Renal cortex interstitium (tissue), 11 donors: ENCODE measurements around the gene FBXO24. TPM values are rescaled to one million over a fixed set of nuclear protein-coding genes. Genes with fewer than 3 reads are reported as not detected.
A peak's percentile ranks its signal among the peaks of the same experiment; 100 is the strongest.

Experiments used
- DNase-seq, 11 donors: peaks; one replicate each; pipeline ENCODE4 v3.0.0-alpha.2; 2013; ENCODE audit warnings: low read depth in 9 of 11, low spot score in 4 of 11; ENCODE audit errors: extremely low read depth in 1 of 11
- polyA plus RNA-seq, 3 donors: library from polyadenylated mRNA; unstranded; fragments of 120-200 nt; gene quantifications; one replicate each; pipeline ENCODE4 v1.2.1, GENCODE V29; 2013; ENCODE audit not compliant: insufficient read length in 3 of 3

Gene FBXO24
- polyA plus RNA-seq, 3 donors = 1.7 to 2.5 (median 1.7) TPM

DNA sequence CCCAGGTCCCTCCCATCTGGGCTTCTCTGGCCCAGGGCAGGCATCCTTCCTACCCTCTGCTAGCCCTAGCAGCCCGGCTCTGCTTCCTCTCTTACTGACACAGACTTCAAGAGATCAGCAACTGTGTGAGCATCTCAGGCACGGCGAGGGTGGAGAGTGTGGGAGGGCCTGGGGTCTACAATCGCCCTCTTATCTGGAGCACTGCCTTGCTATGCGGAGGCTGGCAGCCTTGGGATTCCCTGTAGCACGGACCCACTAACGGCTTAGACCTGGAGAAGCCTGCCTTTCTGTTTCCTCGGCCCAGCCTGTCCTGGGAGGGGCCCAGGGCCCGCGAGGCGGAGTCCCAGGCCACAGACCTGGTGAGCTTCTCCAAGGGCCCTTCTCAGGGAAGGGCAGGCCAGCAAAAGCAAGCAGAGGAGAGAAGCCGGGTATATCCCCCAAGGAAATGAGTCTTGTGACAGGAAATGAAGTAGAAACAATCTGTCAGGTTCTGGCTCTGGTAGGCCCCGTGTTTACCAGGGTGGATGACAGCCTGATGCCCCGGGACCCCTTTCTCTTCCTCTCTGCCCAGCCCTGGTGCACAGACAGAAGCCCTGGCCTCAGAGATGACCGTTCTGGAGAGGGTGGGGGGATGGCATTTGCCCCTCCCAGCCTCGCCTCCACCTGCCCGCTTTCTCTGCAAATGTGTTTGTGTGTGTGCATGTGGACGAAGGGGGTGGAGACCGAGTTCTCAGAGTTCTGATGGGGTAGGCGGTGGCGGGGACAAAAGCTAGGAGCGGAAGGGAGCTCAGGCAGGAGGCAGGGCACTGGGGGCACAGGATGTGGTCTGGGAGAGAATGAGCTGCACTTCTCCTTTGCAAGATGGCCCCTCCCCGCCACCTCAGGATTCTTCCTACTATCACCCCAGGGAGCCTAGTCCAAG lies 2.7 kb upstream of the FBXO24 start:
- DNase-seq = no peak

DNA sequence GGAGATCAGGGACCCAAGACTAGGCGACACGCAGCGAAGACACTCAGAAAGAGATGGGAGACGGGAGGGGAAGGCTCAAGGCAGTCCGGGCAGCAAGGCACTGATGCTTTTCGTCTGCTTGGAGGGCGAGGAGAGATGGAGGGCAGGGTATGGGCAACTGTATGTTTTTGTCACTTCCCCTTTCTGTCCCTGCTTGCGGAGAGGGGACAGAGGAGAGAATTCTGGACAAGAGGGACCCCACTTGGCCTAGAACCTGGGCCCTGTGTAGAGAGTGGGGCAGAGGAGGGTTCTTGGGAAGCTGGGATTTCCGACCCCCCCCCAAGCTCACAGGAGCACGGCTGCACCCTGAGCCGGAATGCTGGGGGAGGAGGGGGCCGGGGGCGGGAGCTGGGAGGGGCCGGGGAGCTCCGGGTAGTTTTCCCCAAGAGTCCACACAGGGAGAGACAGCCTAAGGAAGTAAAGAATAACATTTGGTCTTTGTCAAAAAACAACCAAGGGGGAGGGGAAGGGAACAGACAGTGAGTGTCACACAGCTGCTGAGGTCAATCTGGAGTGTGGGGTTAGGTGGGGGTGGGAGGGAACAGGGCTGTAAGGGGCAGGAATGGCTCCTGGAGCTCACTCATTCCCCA lies 2.0 kb upstream of the FBXO24 start:
- DNase-seq = no peak

DNA sequence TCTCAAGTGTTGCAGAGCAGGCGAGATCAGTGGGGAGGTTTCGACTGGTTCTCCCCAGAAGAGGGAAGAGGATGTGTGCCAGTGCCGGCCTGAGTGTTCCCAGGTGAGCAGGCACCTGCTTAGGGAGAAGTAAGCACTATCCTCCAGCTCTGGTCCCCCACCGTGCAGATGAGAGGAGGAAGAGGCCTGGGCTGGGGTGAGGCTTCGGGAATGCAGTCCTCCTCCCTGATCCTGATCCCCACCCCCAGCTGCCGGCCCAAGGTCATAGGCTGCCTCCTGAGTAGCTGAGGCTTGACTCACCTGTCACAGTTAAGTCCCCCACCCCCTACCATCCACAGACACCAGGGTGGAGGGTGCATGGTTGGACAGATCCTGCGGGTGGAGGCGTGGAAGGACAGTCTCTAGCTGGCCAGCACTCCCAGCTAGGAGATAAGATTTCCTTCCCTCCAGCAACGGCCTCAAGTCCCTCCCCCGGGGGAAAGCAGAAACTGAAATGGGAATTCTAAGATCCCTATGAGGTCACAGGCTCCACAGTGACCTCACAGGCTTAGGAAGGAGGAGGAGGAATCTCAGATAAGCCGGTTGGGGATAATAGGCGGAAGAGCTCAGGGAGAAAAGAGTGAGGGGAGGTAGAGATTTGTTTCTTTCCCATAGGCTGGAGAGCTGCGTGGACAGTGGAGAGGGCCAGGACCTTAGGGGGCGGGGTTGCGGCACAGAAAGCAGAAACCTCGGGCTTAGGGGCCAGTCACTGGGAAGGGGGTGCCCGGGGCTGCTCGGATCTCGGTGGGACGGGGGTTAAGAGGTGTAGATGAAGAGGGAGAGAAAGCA lies 1.2 kb upstream of the FBXO24 start:
- no peak for DNase-seq

DNA sequence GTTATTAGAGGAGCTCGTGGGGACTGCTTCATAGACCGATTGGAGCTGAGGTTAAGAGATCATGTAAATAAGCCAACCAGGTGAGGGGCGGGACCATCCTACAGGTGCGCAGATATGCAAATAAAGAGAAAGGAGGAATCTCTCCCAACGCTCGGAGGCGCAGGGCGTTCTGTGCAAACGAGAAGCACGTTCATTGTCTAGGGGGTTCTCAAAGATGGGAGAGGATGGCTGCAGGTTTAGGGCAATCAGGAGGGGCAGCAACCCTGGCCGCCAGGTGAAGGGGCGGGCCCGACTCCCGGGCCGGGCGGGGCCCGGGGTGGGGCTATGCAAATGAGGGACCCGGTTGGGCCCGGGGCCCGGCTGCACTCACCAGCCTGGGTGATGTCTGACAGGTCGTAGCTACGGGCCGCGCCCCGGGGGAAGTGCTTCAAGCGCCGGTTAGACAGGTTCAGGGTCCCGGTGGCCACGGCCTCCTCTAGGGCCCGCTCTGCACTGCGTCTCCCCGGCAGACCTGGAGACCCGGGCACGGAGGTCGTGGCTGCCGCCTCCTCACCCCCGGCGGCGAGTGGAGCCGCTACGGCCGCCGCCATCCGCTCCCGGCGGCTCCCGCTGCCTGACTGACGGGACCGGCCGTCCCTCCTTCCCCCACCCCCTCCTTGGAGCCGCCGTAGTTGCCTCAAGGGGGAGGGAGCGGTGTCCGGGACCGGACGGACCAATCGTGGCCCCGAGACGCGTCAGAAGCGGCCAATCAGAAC lies 440 bp upstream of the FBXO24 start, which contains the start of gene LRCH4:
Gene LRCH4 (minus strand): TSS at position 619 of the 755 bp plus-strand sequence. CDS start 29 bp downstream, at position 590.
- DNase-seq = no peak

DNA sequence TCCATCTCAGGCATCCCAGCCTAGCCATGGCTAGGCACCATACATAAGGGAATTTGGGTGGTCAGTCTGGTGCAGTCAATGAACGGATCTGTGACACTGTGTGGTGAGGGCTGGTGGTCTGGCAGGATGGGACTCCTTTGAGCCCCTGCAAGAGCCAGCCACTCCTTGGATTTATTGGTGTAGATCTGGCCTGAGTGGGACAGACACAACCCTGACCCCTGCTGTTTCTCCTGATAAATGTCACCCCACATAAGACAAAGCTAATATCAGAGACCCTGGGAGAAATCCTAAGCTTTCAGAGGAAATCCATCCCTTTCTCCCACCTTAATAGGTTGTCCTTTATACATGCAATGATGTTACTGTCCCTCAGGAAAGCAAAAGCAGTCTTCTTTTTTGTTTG lies 2.3 kb downstream of the FBXO24 start:
- DNase-seq = no peak

DNA sequence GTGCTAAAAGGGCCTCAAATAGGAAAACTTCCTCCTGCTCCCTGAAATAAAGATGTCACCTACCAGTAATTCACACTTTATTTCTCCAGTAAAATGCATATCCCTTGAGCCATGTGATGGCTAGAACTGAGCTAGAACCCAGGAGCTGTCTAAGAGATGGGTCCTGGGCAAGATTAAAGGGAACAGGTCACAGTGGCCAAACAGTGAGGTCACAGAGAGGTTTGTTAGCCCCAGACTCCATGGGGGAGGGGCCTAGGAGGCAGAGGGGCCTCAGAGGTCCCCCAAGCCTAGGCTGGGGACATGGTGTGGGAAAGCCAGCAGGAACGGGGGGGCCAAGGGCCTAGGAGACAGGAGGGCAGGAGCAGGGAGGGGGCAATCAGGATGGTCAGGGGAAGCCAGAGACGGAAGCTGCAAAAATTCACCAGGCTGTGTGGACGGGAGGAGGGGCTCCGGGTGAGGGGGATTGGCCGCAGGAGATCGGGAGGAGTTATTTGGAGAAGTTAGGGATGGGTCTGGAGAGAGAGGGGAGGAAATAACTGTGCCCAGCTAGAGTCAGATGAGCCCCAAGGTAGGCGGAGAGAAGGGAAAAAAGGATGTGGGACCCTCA lies 3.3 kb downstream of the FBXO24 start:
- DNase-seq = no peak

DNA sequence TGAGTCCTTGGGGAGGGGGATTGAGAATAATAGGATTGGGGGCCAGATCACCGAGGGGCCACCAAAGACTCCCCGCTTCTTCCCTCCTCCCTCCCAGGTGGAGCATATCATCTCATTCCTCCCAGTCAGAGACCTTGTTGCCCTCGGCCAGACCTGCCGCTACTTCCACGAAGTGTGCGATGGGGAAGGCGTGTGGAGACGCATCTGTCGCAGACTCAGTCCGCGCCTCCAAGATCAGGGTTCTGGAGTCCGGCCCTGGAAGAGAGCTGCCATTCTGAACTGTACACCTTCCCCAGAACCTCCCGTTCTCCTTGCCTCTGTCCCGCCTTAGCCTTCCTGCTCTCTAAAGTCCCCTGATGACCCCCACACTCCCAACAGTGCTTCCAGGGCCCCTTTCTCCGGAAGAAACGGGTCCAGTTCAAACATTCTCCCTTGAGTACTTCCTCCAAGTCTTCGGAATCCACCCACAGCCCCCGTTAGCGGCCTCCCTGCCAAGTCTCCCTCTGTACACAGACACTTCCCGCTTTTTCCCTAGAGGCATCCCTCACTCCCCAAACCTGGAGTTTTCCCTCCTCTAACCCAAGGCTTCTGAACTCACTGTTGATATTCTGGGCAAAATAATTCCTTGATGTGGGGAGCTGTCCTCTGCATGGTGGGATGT lies 4.1 kb downstream of the FBXO24 start:
- no peak for DNase-seq

DNA sequence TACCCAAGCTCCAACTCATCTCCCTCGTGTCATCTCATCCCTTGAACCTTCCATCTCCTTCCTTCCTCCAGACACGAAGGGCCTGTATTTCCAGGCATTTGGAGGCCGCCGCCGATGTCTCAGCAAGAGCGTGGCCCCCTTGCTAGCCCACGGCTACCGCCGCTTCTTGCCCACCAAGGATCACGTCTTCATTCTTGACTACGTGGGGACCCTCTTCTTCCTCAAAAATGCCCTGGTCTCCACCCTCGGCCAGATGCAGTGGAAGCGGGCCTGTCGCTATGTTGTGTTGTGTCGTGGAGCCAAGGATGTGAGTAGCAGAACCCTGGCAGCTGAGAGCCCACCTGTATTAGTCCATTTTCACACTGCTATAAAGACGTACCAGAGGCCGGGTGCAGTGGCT lies 5.5 kb downstream of the FBXO24 start:
- no peak for DNase-seq

DNA sequence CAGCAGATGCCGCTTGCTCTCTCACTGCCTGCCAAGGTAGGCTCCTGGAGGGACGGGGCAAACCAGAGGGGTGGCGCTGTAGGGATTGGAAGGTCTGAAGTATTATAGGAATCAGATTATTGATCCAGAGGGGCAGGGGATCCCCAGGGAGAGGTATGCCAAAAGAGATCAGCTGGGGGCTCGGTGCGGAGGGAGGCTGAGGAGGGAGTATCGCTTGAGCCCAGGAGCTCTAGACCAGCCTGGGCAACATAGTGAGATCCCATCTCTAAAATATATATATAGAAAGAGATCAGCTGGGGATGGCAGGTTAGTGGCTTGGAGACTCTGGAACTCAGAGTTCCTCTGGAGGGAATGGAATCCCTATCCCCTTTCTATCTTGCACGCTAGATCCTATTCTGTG lies 9.1 kb downstream of the FBXO24 start:
- no peak for DNase-seq

DNA sequence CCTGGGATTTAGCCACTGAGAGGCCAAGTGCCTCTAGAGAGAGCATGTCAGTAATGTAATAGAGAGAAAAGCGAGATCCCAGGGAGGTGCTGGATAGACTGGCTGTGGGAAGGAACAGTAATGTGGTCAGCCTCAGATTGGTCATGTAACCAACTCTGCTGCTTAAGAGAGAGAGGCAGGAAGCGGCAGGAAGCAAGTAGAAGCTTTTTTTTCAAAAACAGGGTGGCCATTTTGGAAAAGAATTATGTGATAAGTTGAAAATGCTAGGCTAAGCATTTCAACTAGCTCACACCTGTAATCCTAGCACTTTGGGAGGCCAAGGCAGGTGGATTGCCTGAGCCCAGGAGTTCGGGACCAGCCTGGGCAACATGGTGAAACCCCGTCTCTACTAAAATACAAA lies 12.3 kb downstream of the FBXO24 start:
- DNase-seq = no peak

DNA sequence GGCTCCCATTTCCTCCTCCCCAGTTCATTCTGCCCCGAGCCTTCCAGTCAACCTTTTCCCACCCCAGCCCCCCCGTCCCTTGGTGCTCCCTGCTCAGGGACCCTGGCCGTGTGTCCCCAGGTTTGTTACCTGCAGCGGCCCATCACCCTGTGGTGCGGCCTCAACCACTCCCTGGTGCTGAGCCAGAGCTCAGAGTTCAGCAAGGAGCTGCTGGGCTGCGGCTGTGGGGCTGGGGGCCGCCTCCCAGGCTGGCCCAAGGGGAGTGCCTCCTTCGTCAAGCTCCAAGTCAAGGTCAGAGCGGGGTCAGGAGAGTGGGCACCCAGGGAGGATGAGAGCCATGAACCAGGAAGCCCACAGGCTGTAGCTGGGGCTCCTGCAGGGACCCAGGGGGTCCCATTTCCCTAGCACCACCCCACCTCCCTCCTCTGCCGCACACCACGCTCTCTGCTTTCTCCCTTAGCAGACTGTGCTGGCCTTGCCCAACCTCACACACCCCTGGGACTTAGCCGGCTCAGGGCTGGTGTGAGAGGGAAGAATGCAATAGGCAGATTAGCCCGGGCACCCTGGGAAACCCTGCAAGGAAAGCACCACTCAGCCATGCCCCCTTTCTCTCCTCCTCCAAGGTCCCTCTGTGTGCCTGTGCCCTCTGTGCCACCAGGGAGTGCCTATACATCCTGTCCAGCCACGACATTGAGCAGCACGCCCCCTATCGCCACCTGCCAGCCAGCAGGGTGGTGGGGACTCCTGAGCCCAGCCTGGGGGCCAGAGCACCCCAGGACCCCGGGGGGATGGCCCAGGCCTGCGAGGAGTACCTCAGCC lies 14.0 kb downstream of the FBXO24 start:
- DNase-seq = no peak

DNA sequence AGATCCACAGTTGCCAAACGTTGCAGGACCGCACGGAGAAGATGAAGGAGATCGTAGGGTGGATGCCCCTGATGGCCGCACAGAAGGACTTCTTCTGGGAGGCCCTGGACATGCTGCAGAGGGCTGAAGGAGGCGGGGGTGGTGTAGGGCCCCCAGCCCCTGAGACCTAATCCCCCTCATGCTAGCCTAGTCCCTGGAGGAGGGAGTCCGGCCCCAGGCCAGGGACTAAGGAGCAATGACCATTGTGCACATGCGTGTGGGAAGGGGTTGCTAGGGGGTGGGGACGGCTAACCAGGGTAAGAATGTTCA lies 14.6 kb downstream of the FBXO24 start:
- DNase-seq = no peak

DNA sequence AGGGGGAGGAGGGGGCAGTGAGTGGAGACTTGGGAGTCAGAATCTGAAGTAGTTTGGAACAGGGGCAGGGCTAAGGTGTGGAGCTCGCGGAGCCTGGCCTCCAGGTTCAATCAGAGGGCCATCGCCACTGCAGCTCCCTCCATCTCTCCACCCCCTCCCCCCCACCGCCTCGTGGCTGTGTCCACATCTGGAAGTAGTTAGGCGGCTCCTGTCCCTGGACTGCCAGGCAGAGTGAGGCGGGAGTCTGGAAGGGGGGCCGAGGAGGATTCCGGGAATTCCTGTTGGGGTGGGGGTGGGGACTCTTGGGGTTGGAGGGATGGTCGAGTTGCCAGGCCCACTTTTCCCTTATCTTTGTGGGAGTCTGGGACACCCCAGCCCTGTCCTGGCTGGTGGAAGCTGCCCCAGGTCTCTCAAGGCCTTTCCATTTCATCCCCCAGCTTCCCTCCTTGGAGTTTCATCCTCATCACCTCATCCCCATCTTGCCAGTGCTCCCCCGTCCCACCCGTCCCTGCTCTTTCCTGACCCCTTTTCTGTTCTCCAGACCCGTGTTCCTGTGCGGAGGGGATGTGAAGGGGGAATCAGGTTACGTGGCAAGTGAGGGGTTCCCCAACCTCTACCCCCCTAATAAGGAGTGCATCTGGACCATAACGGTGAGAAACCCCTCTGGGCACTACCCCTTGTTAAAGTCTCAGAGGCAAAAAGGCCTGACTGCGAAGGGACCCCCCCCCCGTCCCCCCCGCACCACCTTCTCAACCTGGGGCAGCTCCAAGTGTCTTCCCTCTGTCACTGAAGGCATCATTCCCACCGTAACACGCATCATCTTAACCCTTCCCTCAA lies 17.0 kb downstream of the FBXO24 start:
- peak in 2 of 11 donors; percentile 71 to 77 for DNase-seq

DNA sequence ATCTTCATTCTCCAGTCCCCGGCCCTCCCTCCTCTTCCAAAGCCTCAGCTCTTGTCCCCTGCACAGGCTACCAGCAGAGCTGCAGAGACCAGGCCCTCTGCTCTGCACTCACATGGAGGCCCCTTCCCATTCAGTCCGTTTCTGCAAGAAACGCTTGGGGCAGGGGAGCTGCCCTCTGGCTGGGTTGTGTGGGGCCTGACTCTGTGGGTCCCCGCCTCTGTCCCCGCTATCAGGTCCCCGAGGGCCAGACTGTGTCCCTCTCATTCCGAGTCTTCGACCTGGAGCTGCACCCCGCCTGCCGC lies 17.5 kb downstream of the FBXO24 start:
- no peak for DNase-seq

DNA sequence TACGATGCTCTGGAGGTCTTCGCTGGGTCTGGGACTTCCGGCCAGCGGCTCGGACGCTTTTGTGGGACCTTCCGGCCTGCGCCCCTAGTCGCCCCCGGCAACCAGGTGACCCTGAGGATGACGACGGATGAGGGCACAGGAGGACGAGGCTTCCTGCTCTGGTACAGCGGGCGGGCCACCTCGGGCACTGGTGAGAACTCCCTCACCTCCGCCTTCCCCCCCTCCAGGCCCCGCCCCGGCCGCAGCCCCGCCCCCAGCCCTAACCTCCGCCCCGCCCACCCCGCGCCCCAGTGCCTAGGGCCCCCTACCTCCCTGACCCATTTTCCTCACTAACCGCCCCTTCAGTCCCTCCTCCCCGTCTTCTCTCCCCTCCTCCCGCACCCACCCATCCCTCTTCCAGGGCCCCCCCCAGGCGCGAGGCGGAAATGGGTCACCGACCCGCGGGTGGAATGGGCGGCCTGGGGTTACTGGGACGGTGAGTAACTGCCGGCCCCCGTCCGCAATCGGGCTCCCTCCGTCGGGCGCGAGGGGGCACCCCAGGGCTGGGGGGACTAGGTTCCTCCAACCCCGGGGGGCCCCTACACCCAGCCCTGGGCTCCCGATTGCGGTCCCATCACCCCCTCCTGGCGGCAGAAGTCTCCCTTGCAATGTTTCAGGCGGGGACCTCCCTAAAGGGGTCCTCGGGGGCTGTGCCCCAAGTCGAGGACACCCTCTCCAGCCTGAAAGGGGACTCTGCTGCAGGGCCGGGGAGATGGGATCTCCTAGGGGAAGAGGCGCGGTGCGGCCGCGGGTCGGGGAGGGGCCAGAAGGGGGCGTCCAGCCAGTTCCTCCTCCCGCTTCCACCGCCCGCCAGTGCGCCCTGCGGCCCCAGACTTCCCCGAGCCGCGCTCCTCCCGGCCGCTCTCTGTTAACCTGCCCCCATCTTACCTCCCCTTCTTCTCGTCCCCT lies 18.2 kb downstream of the FBXO24 start:
- DNase-seq = no peak
